Central memory CD8-positive, alpha-beta T cell (primary cell): ENCODE data around the gene GPR161.

ENCODE experiments used
- ATAC-seq: fragments of 150-1000 bp; cut with Tn5 transposase; replicated peaks from 2 replicates; pipeline ENCODE4 v1.10.0; 2022; ENCODE audit warnings: mild to moderate bottlenecking, moderate FRiP score, moderate number of reproducible peaks; ENCODE audit not compliant: poor library complexity, severe bottlenecking; ENCODE audit errors: extremely low read depth
- DNase-seq, 2 donors: peaks; one replicate each; pipeline ENCODE4 v3.0.0; 2021; ENCODE audit warnings: low spot score in 2 of 2
- H3K27ac Mint-ChIP-seq: one replicate; pipeline ENCODE4 v1.8.0; 2022; ENCODE audit warnings: low read depth, mild to moderate bottlenecking, moderate library complexity, mixed read lengths
- H3K27me3 Mint-ChIP-seq: one replicate; pipeline ENCODE4 v1.8.0; 2022; ENCODE audit warnings: mixed read lengths
- H3K36me3 Mint-ChIP-seq: one replicate; pipeline ENCODE4 v1.8.0; 2022; ENCODE audit warnings: mild to moderate bottlenecking, moderate library complexity, mixed read lengths; ENCODE audit not compliant: insufficient read depth
- H3K4me1 Mint-ChIP-seq: one replicate; pipeline ENCODE4 v1.8.0; 2022; ENCODE audit warnings: mixed read lengths
- H3K4me3 Mint-ChIP-seq: one replicate; pipeline ENCODE4 v1.8.0; 2022; ENCODE audit warnings: mild to moderate bottlenecking, moderate library complexity, mixed read lengths
- H3K9me3 Mint-ChIP-seq: one replicate; pipeline ENCODE4 v1.8.0; 2022; ENCODE audit warnings: mixed read lengths

The GPR161 gene

GRCh38 chr1:168087696-168088095, 49.0 kb downstream of the GPR161 start:
- ATAC-seq: no peak
- Mint-ChIP-seq H3K27ac (no peak overlapping the region), H3K36me3 (no peaks in the 10 kb centered on the region), H3K27me3 (peaks cover 10% of the 10 kb centered on the region), H3K4me3 (no peak overlapping the region), H3K4me1 (no peaks in the 10 kb centered on the region), H3K9me3 (no peaks in the 10 kb centered on the region)
- DNase-seq: no peak

GRCh38 chr1:168086438-168086837, 50.3 kb downstream of the GPR161 start:
- Mint-ChIP-seq H3K9me3 (no peaks in the 10 kb centered on the region), H3K4me3 (no peak overlapping the region), H3K36me3 (no peaks in the 10 kb centered on the region), H3K27ac (no peak overlapping the region), H3K4me1 (no peaks in the 10 kb centered on the region), H3K27me3 (peaks cover 10% of the 10 kb centered on the region)
- ATAC-seq: no peak
- DNase-seq: no peak

DNA sequence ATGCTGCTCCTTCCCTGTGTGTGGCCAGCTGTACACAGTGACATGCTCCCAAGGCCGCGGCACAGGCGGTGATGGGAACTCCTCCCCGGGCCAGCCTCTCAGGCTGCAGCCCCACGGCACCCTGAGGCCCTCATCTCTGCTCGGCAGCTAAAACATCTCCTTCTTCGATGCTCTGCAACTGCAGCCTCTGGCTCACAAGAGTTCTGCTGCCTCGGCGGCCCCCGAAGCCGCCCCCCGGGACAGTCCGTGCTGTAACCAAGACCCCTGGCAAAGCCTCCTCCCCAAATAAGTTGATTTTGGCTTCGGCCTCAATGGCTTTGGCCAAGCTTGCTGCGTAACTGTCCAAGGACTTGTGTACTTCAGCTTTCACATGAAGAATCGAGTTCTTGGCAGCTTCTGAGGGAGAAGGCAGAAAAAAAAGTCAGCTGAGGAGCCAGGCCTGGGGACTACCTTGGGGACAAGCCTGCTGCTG, 51.3 kb downstream of the GPR161 start:
- Mint-ChIP-seq H3K27ac (no peak overlapping the region), H3K4me3 (no peak overlapping the region), H3K4me1 (no peaks in the 10 kb centered on the region), H3K27me3 (peaks cover 2% of the 10 kb centered on the region), H3K36me3 (no peaks in the 10 kb centered on the region), H3K9me3 (no peaks in the 10 kb centered on the region)
- DNase-seq (no peak), ATAC-seq (no peak)

DNA sequence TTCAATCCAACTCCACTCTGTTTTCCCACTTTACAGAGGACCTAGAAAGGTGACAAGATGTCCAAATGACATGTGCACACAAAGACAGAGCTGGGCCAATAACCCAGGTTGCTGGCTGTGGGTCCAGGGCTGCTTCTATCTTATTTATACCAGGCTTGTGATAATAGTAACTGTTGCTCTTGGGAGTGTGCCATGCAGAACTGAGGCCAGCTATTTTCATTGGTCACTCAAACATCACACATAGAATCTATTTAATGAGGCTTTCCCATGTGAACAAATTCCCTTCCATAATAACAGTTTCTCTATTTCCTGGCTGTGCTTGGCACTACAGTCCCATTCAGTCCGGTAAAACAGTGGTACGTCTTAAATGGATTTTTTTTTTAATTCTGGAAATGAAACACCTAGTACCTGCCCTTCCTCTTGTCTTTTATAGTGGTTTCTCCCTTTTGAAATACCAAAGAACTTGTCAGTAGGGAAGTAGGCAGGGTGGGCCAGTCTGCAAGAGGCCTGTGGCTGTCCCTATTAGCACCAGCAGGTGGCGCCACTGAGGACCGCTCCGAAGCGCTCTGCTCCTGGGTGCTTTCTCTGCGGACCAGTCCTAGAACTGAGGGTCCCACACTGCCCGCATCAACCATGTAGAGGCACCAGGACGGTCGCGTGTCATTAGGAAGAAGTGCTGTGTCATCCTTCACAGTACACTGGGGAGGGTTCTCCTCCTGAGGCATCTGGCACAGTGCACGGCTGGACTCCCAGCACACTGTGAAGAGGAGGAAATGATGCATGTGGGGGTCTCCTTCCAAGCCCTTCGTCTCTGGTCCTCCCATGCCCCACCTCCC, 52.1 kb downstream of the GPR161 start:
- no peaks in the 10 kb centered on the region for H3K4me1 Mint-ChIP-seq
- peak; percentile 30 to 39 for DNase-seq
- no peaks in the 10 kb centered on the region for H3K36me3 Mint-ChIP-seq
- no peak overlapping the region for H3K27ac Mint-ChIP-seq
- no peaks in the 10 kb centered on the region for H3K9me3 Mint-ChIP-seq
- H3K4me3 Mint-ChIP-seq: no peak overlapping the region
- ATAC-seq: peak; percentile 51
- H3K27me3 Mint-ChIP-seq: no peaks in the 10 kb centered on the region

DNA sequence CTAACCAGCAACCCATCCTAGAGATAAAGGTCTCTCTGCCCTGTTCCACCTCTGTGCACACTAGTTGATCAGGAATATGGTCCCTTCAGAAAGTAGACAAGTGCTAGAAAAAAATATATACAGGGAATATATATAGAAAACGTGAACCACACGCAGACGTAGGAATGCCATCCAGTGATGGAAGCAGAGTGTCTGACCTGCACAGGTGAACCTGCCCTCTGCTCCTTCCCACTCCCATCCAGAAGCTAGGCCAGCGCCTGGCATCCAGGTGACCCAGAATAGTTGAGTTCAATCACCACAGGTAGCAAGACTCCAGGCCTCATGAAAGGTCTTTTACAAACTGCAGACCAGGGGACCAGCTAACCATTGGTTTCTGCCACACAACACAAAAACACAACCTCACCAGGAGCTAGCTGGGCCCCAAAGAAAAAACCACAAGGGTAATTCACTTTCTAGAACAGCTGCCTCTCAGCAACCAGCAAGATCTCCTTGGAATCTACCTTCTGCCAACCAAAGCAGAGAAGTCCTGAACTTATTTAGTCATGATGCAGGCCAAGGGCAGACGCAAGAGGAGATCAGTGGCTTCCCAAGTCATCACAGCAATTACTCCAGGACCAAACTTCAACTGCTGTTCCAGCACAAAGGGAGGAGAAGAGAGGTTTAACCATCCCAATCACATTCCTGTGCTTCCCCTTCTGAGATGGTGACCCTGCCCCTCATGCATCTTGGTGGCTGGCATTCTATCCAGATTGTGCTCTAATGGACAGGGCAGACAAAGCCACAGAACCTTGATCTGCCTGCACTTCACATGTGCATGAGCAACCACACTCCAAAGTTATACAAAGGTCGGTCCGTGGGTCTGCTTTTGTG, 53.0 kb downstream of the GPR161 start:
- ATAC-seq (no peak), DNase-seq (no peak)
- Mint-ChIP-seq H3K4me3 (no peak overlapping the region), H3K36me3 (peaks cover 3% of the 10 kb centered on the region), H3K27me3 (no peaks in the 10 kb centered on the region), H3K9me3 (no peaks in the 10 kb centered on the region), H3K4me1 (no peaks in the 10 kb centered on the region), H3K27ac (no peak overlapping the region)

DNA sequence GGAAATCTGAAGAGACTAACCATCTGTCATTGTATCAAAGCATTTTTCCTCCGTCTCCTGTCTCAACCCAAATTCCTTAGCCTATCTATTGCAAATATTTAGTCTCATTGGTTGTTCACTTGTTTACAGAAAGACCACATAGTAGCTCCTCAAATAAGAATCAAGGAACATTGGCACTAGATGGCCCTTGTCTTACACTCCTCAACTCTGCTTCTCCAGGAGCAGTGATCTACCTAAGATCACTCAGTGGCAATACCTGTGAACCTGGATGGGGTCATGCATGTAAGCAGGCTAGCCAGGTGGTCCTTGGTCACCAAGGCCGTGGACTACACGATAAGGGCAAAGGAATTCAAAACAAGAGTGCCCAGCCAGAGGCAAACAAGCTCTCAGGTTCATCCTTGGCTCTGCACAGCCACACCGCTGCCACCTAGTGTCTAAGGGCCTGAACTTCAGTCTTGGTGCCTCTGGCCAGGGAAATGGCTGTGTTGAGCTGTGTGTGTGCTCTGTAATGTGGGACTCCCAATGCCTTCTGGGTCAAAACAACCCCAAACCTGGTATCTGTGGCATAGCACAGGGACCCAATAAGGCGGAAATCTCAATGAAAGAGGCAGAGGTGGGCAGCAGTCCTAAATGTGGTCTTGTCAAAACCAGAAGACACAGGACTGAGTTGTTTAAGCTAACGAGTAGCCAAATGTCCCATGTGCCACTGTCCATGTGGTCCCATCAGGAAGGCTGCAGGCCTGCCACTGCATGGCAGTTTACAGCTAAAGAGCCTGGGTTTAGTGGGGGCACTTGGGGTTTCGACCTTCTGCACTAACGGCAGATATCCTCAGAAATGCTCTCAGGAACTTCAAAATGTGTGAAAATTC, 54.5 kb downstream of the GPR161 start:
- DNase-seq (peak; percentile 35 to 47), ATAC-seq (peak; percentile 74)
- no peaks in the 10 kb centered on the region for H3K4me1 Mint-ChIP-seq
- no peak overlapping the region for H3K4me3 Mint-ChIP-seq
- peaks cover 4% of the 10 kb centered on the region for H3K36me3 Mint-ChIP-seq
- H3K27ac Mint-ChIP-seq: no peak overlapping the region
- H3K27me3 Mint-ChIP-seq: no peaks in the 10 kb centered on the region
- no peaks in the 10 kb centered on the region for H3K9me3 Mint-ChIP-seq

DNA sequence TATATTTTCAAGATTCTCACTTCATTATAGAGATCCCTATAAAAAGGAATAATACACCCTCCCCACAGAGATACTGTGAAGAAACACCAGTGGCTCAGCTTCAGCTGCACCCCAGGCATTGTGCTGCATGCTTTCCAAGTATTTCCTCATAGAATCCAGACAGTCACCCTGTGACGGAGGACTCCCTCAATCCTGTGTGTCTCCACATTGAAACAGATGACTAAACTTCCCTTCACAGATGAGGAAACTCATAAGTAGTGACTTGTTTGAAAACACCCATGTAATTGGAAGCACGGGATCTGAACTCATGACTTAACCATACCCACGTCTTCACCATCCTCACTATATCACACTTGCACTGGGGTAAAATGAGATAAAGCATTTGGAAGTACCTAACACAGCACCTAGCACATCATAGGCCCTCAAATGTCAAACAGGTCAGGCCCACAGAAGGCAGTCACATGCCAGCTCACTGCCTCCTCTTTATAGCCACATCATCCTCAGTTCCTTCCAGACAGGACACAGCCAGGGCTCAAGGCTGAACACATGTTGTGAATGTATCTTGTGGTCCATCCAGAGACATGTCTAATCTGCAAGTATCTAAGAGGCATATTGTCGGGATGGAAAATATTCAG, 55.2 kb downstream of the GPR161 start:
- no peak for ATAC-seq
- H3K27ac Mint-ChIP-seq: no peak overlapping the region

GRCh38 chr1:168079761-168080160, 57.0 kb downstream of the GPR161 start:
- no peak for DNase-seq
- Mint-ChIP-seq H3K36me3 (peaks cover 13% of the 10 kb centered on the region), H3K27me3 (no peaks in the 10 kb centered on the region), H3K9me3 (no peaks in the 10 kb centered on the region), H3K27ac (no peak overlapping the region), H3K4me3 (no peak overlapping the region), H3K4me1 (no peaks in the 10 kb centered on the region)
- no peak for ATAC-seq

More for the DNA sequence above, 55.2 kb downstream of the GPR161 start:
- no peaks in the 10 kb centered on the region for H3K9me3 Mint-ChIP-seq
- H3K36me3 Mint-ChIP-seq: peaks cover 7% of the 10 kb centered on the region
- H3K4me3 Mint-ChIP-seq: no peak overlapping the region
- no peaks in the 10 kb centered on the region for H3K4me1 Mint-ChIP-seq
- DNase-seq: no peak
- no peaks in the 10 kb centered on the region for H3K27me3 Mint-ChIP-seq

DNA sequence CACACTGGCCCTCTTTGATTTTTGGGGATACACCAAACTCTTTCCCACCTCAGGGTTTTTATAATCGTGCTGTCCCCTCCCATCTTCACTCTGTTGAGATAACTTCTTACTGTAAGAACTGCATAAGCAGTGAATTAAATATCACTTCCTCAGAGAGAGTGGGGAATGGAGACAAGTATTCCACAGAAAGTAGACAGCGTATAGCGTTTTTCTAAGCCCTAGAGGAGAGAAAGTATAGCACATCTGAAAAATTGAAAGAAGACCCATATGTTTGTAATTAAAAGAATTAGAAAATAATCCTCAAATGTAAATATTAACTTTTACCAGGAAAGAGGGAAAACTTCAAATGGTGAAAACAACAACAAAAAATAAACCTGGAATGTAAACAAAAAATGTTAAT, 67.3 kb downstream of the GPR161 start:
- DNase-seq (no peak), ATAC-seq (no peak)
- Mint-ChIP-seq H3K4me1 (no peaks in the 10 kb centered on the region), H3K27me3 (no peaks in the 10 kb centered on the region), H3K36me3 (peaks cover 32% of the 10 kb centered on the region), H3K4me3 (no peak overlapping the region), H3K27ac (no peak overlapping the region), H3K9me3 (no peaks in the 10 kb centered on the region)

GRCh38 chr1:168065506-168065905, 71.2 kb downstream of the GPR161 start:
- peaks cover 30% of the 10 kb centered on the region for H3K36me3 Mint-ChIP-seq

DNA sequence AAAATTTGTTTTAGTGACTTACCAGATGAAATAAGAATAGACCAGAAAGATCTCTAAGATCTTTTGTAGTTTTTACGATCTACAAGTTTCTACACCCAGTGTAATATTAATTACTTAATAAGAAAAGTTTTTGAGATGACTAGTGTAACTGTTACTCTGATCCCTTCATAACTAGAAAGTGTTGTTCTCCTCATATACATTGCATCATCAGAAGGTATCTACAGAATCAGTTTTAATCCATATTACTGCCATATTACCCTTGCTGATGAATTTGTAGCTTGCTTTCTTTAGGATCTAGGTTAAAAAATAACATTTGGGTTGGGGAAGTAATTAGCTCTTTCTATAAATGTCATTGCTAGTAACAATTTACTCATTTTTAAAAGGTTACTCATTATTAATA, 72.5 kb downstream of the GPR161 start:
- DNase-seq (no peak), ATAC-seq (no peak)
- Mint-ChIP-seq H3K9me3 (no peaks in the 10 kb centered on the region), H3K36me3 (peaks cover 23% of the 10 kb centered on the region), H3K27ac (no peak overlapping the region), H3K4me1 (no peaks in the 10 kb centered on the region), H3K27me3 (no peaks in the 10 kb centered on the region), H3K4me3 (no peak overlapping the region)

More at GRCh38 chr1:168065506-168065905, 71.2 kb downstream of the GPR161 start:
- H3K27ac Mint-ChIP-seq: no peak overlapping the region
- ATAC-seq (no peak), DNase-seq (no peak)
- H3K9me3 Mint-ChIP-seq: no peaks in the 10 kb centered on the region
- no peaks in the 10 kb centered on the region for H3K4me1 Mint-ChIP-seq
- H3K27me3 Mint-ChIP-seq: no peaks in the 10 kb centered on the region
- H3K4me3 Mint-ChIP-seq: no peak overlapping the region

- Mint-ChIP-seq H3K27me3 (no peaks in the 10 kb centered on the region), H3K36me3 (peaks cover 5% of the 10 kb centered on the region), H3K9me3 (no peaks in the 10 kb centered on the region), H3K4me3 (no peak overlapping the region), H3K4me1 (peaks cover 12% of the 10 kb centered on the region), H3K27ac (no peak overlapping the region)
- ATAC-seq: no peak
- no peak for DNase-seq
Observed at GRCh38 chr1:168057921-168058320, 78.8 kb downstream of the GPR161 start.
